A549 treated with AZD9567 at 1 μM for 4 hours (cell line): ENCODE results near the gene GGN. TPM values are rescaled to one million over a fixed set of nuclear protein-coding genes. Genes with fewer than 3 reads are reported as not detected.

Experiments used
- total RNA-seq: library from RNA; stranded (reverse); fragments of 200-300 nt; extraction: Qiagen RNA extraction; gene quantifications from 5 replicates; pipeline ENCODE4 v1.2.3, GENCODE V29; 2022; ENCODE audit not compliant: insufficient read depth

Gene GGN, protein sequence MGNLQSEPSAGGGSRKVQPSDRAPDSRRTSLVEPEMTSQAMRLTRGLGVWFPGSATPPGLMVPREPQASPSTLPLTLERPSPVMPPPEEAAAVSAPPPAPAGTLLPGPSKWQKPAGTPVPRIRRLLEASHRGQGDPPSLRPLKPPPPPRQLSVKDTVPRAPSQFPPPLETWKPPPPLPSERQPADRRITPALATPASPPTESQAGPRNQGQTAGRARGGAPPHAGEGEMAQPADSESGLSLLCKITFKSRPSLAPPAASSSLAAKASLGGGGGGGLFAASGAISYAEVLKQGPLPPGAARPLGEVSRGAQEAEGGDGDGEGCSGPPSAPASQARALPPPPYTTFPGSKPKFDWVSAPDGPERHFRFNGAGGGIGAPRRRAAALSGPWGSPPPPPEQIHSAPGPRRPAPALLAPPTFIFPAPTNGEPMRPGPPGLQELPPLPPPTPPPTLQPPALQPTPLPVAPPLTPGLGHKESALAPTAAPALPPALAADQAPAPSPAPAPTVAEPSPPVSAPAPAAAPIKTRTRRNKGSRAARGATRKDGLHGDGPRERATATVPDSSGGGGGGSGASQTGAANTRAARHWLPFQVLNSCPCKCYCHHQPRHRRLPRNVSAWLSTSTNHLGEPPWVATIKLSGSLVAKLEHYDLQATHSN
- 0.30 to 0.63 TPM (median 0.43 TPM) in 4 of 5 replicates, not detected in the other for total RNA-seq

DNA sequence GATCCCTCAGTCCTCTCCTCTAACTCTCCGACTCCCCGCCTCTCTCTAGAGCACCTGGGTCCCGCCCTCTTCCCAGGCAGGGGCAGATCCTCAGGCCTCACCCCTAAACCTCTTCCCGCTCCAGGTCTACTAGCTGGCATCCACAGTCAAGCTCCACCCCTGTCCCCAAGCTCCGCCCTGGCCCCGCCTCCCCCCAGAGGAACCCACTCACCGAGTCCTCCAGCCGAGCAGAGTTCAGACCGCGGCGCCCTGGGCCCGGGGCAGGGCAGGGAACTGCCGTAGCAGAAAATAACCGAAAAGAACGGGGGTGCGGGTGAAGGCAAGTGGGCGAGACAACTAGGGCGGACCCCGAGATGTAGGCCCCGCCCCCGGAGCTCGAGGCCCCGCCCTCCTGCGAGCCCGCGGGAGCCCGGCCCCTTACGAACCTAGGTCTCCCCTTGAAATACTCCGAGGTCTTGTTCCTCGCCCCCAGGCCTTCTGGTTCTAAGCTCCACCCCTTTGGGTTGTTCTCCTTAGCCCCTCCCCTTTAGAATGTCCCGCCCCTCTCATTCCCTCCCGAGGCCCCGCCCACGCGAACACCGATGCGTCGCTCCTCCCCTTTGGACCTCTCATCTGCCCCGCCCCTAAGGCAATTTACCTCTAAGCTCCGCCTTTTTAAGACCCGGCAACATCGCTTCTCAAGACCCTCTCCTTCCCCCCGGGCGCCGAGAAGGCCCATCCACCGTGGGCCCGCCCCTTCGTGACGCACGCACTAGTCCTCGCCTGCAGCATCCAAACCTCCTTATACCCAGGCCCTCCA lies at the start of gene GGN:
GGN (minus strand) TSS at position 485 of the 799 bp plus-strand sequence. CDS start 773 bp downstream, outside the sequence.

GRCh38 chr19:38433268-38433733 lies 45.5 kb upstream of the GGN start, which contains the start of gene RYR1:
Gene RYR1, plus strand, starts transcription at chr19:38433691. Its CDS starts 139 bp downstream, at chr19:38433830.

DNA sequence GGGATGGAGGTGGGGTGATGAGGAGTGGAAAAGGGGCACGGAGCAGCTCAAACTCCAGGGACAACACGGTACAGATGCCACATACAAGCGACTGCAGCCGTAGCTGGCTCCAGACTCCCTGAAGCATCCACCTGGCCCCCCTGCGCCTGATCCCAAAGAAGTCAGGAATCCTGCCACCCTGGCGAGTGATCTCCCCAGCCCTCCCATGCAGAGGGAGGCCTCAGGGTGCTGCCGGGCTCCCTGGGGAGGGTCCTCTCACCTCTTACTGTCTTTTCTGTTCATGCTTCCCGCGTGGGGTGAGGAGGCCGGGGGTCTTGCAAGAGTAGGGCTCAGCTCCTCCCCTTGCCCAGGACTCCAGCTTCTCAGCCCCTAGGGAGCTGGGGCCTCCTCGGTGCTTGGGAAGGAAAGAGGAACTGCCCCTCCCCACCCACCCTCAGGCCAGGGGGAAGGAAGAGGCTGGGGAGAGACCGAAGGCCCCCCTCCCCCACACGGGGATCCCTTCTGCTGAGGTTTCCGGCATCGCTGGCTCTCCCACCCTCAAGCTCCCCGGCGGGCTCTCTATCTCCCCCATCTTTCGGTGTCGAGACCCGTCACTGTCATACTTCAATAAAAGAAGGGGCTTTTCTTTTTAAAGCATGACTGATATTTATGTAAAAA lies 38.1 kb upstream of the GGN start, which contains the start of gene RASGRP4:
RASGRP4 (minus strand) TSS at position 410 of the 657 bp plus-strand sequence; CDS start at position 282, 128 bp downstream.

DNA sequence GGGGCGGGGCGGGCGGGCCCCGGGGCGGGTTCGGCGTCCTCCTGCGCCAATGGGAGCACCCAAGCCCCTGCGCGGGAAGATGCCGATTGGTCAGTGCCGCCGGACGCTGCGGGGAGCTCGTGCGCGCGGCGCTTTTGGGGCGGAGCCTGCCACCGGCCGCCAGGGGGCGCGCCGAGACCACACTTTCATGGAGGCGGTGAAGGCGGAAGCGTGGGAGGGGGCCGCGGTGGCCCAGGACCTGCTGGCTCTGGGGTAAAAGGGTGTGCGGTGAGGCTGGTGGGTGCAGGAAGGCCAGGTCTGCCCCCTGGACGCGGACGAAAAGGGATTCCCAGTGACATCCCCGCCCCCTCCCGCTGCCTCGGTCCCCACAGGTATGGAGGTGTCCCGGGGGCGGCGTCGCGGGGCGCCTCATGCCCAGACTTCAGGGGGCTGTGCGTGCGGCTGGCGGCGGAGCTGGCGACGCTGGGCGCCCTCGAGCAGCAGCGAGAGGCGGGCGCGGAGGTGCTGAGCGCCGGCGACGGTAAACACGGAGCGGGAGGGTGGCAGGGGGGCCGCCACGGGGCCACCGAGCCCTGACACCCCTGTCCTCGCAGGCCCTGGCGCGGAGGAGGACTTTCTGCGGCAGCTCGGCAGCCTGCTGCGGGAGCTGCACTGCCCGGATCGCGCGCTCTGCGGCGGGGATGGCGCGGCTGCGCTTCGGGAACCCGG lies 15.3 kb upstream of the GGN start, which contains the start of gene FAM98C:
FAM98C (plus strand) TSS at position 127 of the 708 bp plus-strand sequence; CDS start at position 188, 61 bp downstream.

GRCh38 chr19:38388349-38389100 lies 691 bp upstream of the GGN start, which contains the start of gene SPRED3:
Gene SPRED3, plus strand, starts transcription at chr19:38388697. Its CDS starts 1,606 bp downstream, at chr19:38390303.

GRCh38 chr19:38374332-38375097 lies 13.3 kb downstream of the GGN start, which contains the start of gene PSMD8:
Gene PSMD8, plus strand, starts transcription at chr19:38374571. Its CDS starts 31 bp downstream, at chr19:38374602.

Other genes starting within 250 kb of the GGN start
- 3.9 to 5.4 TPM (median 4.7 TPM) in 5 replicates for gene DPF1, start 163.8 kb downstream of the GGN start, total RNA-seq
- gene PPP1R14A, start 131.7 kb downstream of the GGN start, total RNA-seq = 54.7 to 110 TPM (median 98.3 TPM) in 5 replicates
- gene SPINT2, start 123.5 kb downstream of the GGN start, total RNA-seq = 239 to 344 TPM (median 322 TPM) in 5 replicates
- gene C19orf33, start 83.8 kb downstream of the GGN start, total RNA-seq = 638 to 747 TPM (median 679 TPM) in 5 replicates
- gene YIF1B, start 72.1 kb downstream of the GGN start, total RNA-seq = 106 to 136 TPM (median 132 TPM) in 5 replicates
- 4.3 to 7.1 TPM (median 4.7 TPM) in 5 replicates for gene KCNK6, start 68.2 kb downstream of the GGN start, total RNA-seq
- gene CATSPERG, start 52.2 kb downstream of the GGN start, total RNA-seq = 1.2 to 1.6 TPM (median 1.4 TPM) in 4 of 5 replicates, not detected in the other
- 473 to 538 TPM (median 504 TPM) in 5 replicates for gene PSMD8, start 13.5 kb downstream of the GGN start, total RNA-seq
- 0.53 to 3.0 TPM (median 2.5 TPM) in 5 replicates for gene SPRED3, start 663 bp upstream of the GGN start, total RNA-seq
- 4.7 to 26.7 TPM (median 24.0 TPM) in 5 replicates for gene FAM98C, start 15.1 kb upstream of the GGN start, total RNA-seq
- 0.03 to 0.17 TPM (median 0.11 TPM) in 4 of 5 replicates, not detected in the other for gene RASGRP4, start 38.2 kb upstream of the GGN start, total RNA-seq
- gene RYR1, start 45.7 kb upstream of the GGN start, total RNA-seq = 2.8 to 6.2 TPM (median 5.2 TPM) in 5 replicates
- 0.78 to 1.1 TPM (median 1.1 TPM) in 4 of 5 replicates, not detected in the other for gene MAP4K1, start 229.9 kb upstream of the GGN start, total RNA-seq
- gene EIF3K, start 231.2 kb upstream of the GGN start, total RNA-seq = 645 to 1,052 TPM (median 725 TPM) in 5 replicates